Endothelial cell (in vitro differentiated cells): ENCODE results near the gene FNDC7. TPM values are rescaled to one million over a fixed set of nuclear protein-coding genes. Genes with fewer than 3 reads are reported as not detected.

Experiments used
- DNase-seq: peaks from one replicate; pipeline ENCODE4 v3.0.0; 2021; ENCODE audit warnings: low spot score
- H3K27ac Mint-ChIP-seq: one replicate; pipeline ENCODE4 v1.8.0; 2021; ENCODE audit warnings: mixed read lengths, inconsistent platforms; ENCODE audit not compliant: unreplicated experiment
- H3K27me3 Mint-ChIP-seq: one replicate; pipeline ENCODE4 v1.8.0; 2021; ENCODE audit warnings: mild to moderate bottlenecking, moderate library complexity, mixed read lengths, inconsistent platforms; ENCODE audit not compliant: unreplicated experiment
- H3K36me3 Mint-ChIP-seq: one replicate; pipeline ENCODE4 v1.8.0; 2021; ENCODE audit warnings: mild to moderate bottlenecking, low read depth, mixed read lengths, inconsistent platforms; ENCODE audit not compliant: unreplicated experiment
- H3K4me1 Mint-ChIP-seq: one replicate; pipeline ENCODE4 v1.8.0; 2021; ENCODE audit warnings: mild to moderate bottlenecking, mixed read lengths, inconsistent platforms; ENCODE audit not compliant: unreplicated experiment
- H3K4me3 Mint-ChIP-seq: one replicate; pipeline ENCODE4 v1.8.0; 2021; ENCODE audit warnings: mild to moderate bottlenecking, mixed read lengths, inconsistent platforms; ENCODE audit not compliant: unreplicated experiment
- H3K9me3 Mint-ChIP-seq: one replicate; pipeline ENCODE4 v1.8.0; 2021; ENCODE audit warnings: mixed read lengths, inconsistent platforms; ENCODE audit not compliant: unreplicated experiment
- total RNA-seq: library from RNA; stranded (reverse); fragmentation: NEBNext Ultra II Directional; extraction: Animal tissue kit (Norgen Biotek cat#: 25700); gene quantifications from one replicate; pipeline ENCODE4 v1.2.1, GENCODE V29; 2021; ENCODE audit not compliant: unreplicated experiment
- TF ChIP-seq, protein P1 (sequence below): fragments of 200-600 bp; sonication (generic); IDR thresholded peaks from one replicate; pipeline ENCODE4 v1.5.0; 2021; ENCODE audit warnings: antibody characterized with exemption; ENCODE audit not compliant: unreplicated experiment

Gene FNDC7
- total RNA-seq, 1 donor from 2014 or later, result 0.15 TPM

- peaks cover 3% of the 10 kb centered on the region for H3K4me1 Mint-ChIP-seq
- no peaks in the 10 kb centered on the region for H3K9me3 Mint-ChIP-seq
- H3K27ac Mint-ChIP-seq, result no peak overlapping the region
- H3K27me3 Mint-ChIP-seq, result peaks cover 4% of the 10 kb centered on the region
- no peak overlapping the region for H3K4me3 Mint-ChIP-seq
- TF ChIP-seq, protein P1, sequence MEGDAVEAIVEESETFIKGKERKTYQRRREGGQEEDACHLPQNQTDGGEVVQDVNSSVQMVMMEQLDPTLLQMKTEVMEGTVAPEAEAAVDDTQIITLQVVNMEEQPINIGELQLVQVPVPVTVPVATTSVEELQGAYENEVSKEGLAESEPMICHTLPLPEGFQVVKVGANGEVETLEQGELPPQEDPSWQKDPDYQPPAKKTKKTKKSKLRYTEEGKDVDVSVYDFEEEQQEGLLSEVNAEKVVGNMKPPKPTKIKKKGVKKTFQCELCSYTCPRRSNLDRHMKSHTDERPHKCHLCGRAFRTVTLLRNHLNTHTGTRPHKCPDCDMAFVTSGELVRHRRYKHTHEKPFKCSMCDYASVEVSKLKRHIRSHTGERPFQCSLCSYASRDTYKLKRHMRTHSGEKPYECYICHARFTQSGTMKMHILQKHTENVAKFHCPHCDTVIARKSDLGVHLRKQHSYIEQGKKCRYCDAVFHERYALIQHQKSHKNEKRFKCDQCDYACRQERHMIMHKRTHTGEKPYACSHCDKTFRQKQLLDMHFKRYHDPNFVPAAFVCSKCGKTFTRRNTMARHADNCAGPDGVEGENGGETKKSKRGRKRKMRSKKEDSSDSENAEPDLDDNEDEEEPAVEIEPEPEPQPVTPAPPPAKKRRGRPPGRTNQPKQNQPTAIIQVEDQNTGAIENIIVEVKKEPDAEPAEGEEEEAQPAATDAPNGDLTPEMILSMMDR, result no peak
- peaks cover 3% of the 10 kb centered on the region for H3K36me3 Mint-ChIP-seq
- no peak for DNase-seq
Measured at GRCh38 chr1:108668777-108669176, 43.9 kb upstream of the FNDC7 start.

DNA sequence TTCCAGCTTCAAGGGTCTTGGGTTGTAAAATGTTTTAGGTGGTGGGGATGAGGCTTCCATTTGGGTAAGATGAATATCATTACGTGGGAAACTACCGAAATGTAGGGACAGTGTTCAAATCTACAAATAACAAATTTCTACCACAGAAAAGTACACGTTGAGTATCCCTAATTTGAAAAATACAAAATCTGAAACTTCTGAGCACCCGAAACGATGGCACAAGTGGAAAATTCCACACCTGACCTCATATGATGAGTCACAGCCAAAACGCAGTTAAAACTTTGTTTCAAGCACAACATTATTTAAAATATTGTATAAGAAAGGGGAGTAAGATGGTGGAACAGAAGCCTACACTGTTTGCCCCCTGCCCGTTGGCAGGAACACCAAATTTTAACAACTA lies 43.0 kb upstream of the FNDC7 start:
- Mint-ChIP-seq H3K9me3 (peaks cover 3% of the 10 kb centered on the region), H3K4me1 (peaks cover 3% of the 10 kb centered on the region), H3K36me3 (peaks cover 8% of the 10 kb centered on the region), H3K27ac (no peak overlapping the region), H3K27me3 (peaks cover 4% of the 10 kb centered on the region), H3K4me3 (no peak overlapping the region)
- no peak for DNase-seq
- TF ChIP-seq, protein P1, result no peak

DNA sequence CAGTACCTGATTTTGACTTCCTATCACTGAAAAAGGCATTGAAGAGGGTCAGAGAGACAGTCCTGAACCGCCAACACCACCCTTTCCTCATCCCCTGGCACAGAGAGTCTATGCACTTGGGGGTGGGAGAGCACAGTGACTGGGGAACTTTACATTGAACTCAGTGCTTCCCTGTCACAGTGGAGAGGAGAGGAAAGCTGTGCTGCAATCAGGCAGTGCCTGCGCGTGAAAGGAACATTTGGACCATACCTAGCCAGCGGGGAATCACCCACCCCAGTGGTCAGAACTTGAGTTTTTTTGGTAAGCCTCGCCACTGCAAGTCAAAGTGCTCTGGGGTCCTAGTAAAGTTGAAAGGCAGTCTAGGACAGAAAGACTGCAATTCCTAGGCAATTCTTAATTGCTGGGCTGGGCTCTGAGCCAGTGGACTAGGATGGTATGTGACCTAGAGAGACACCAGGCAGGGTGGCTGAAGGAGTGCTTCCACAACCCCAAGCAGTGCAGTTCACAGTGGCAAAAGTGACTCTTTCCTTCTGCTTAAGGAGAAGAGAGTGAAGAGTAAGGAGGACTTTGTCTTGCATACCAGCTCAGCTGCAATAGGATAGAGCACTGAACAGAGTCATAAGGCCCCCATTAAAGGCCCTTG lies 42.5 kb upstream of the FNDC7 start:
- TF ChIP-seq, protein P1, result no peak
- no peak for DNase-seq
- Mint-ChIP-seq H3K4me1 (peaks cover 3% of the 10 kb centered on the region), H3K36me3 (peaks cover 11% of the 10 kb centered on the region), H3K9me3 (peaks cover 6% of the 10 kb centered on the region), H3K4me3 (no peak overlapping the region), H3K27me3 (peaks cover 7% of the 10 kb centered on the region), H3K27ac (no peak overlapping the region)

GRCh38 chr1:108671143-108671542 lies 41.6 kb upstream of the FNDC7 start:
- no peak for DNase-seq
- peaks cover 11% of the 10 kb centered on the region for H3K36me3 Mint-ChIP-seq
- no peak overlapping the region for H3K4me3 Mint-ChIP-seq
- peaks cover 3% of the 10 kb centered on the region for H3K4me1 Mint-ChIP-seq
- TF ChIP-seq, protein P1, result no peak
- peaks cover 5% of the 10 kb centered on the region for H3K27me3 Mint-ChIP-seq
- peaks cover 6% of the 10 kb centered on the region for H3K9me3 Mint-ChIP-seq
- no peak overlapping the region for H3K27ac Mint-ChIP-seq

GRCh38 chr1:108678706-108679105 lies 34.0 kb upstream of the FNDC7 start:
- Mint-ChIP-seq H3K36me3 (peaks cover 7% of the 10 kb centered on the region), H3K4me3 (no peak overlapping the region), H3K4me1 (peaks cover 8% of the 10 kb centered on the region), H3K27me3 (peaks cover 5% of the 10 kb centered on the region), H3K9me3 (peaks cover 6% of the 10 kb centered on the region), H3K27ac (no peak overlapping the region)
- DNase-seq, result no peak
- TF ChIP-seq, protein P1, result no peak
